ENCODE data around the gene FFAR1.

The FFAR1 gene

GRCh38 chr19:35314858-35315470, 32.7 kb upstream of the FFAR1 start:
- TF ChIP-seq CSDC2 (CRISPR knock-in tag; IDR thresholded peaks at IDR 0.05) (no peak), TSHZ2 (CRISPR knock-in tag; IDR thresholded peaks at IDR 0.05) (no peak)

DNA sequence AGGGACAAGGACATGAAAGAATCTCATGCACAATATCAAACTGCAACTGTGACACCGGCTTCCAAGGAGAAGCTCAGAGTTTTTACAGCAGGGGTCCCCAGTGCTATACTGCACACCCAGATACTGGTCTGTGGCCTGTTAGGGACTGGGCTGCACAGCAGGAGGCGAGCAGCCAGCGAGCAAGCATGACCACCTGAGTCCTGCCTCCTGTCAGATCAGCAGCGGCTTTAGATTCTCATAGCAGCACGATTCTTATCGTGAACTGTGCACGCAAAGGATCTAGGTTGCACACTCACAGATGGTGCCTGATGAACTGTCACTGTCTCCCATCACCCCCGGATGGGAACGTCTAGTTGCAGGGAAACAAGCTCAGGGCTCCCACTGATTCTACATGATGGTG, 31.8 kb upstream of the FFAR1 start:
- no peak for TF ChIP-seq SNAI2 (CRISPR knock-in tag; IDR thresholded peaks at IDR 0.05)
- no peak for TF ChIP-seq PPARA (CRISPR knock-in tag; IDR thresholded peaks at IDR 0.05; ENCODE audit: borderline replicate concordance)
- TF ChIP-seq ARNTL (CRISPR knock-in tag; IDR thresholded peaks at IDR 0.05; ENCODE audit: borderline replicate concordance, low read depth): no peak
- no peak for TF ChIP-seq ZNF70 (CRISPR knock-in tag; IDR thresholded peaks at IDR 0.05)
- no peak for TF ChIP-seq TOX (CRISPR knock-in tag; IDR thresholded peaks at IDR 0.05; ENCODE audit: borderline replicate concordance)
- TF ChIP-seq, protein P1, sequence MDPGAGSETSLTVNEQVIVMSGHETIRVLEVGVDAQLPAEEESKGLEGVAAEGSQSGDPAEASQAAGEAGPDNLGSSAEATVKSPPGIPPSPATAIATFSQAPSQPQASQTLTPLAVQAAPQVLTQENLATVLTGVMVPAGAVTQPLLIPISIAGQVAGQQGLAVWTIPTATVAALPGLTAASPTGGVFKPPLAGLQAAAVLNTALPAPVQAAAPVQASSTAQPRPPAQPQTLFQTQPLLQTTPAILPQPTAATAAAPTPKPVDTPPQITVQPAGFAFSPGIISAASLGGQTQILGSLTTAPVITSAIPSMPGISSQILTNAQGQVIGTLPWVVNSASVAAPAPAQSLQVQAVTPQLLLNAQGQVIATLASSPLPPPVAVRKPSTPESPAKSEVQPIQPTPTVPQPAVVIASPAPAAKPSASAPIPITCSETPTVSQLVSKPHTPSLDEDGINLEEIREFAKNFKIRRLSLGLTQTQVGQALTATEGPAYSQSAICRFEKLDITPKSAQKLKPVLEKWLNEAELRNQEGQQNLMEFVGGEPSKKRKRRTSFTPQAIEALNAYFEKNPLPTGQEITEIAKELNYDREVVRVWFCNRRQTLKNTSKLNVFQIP (CRISPR knock-in tag; IDR thresholded peaks at IDR 0.05; ENCODE audit: borderline replicate concordance, low read depth): no peak
- no peak for TF ChIP-seq TSHZ2 (CRISPR knock-in tag; IDR thresholded peaks at IDR 0.05)
- no peak for TF ChIP-seq ESRRG (CRISPR knock-in tag; IDR thresholded peaks at IDR 0.05)
- no peak for TF ChIP-seq ZNF8 (CRISPR knock-in tag; IDR thresholded peaks at IDR 0.05)
- TF ChIP-seq BACH2 (CRISPR knock-in tag; IDR thresholded peaks at IDR 0.05; ENCODE audit: borderline replicate concordance): no peak
- no peak for TF ChIP-seq ZFP30 (CRISPR knock-in tag; IDR thresholded peaks at IDR 0.05)
- TF ChIP-seq CSDC2 (CRISPR knock-in tag; IDR thresholded peaks at IDR 0.05): no peak
- TF ChIP-seq GLIS3 (CRISPR knock-in tag; IDR thresholded peaks at IDR 0.05): no peak
- no peak for TF ChIP-seq ZC3H10 (CRISPR knock-in tag; IDR thresholded peaks at IDR 0.05)
- TF ChIP-seq PATZ1 (CRISPR knock-in tag; IDR thresholded peaks at IDR 0.05; ENCODE audit: borderline replicate concordance): no peak
- no peak for TF ChIP-seq OSR1 (CRISPR knock-in tag; IDR thresholded peaks at IDR 0.05)
- no peak for TF ChIP-seq ZFP3 (CRISPR knock-in tag; IDR thresholded peaks at IDR 0.05)
- ATAC-seq: no peak

More at GRCh38 chr19:35314858-35315470, 32.7 kb upstream of the FFAR1 start:
- ATAC-seq: no peak

GRCh38 chr19:35316560-35316959, 31.1 kb upstream of the FFAR1 start:
- no peak for ATAC-seq
- TF ChIP-seq CREB5 (CRISPR knock-in tag; IDR thresholded peaks at IDR 0.05; ENCODE audit: low read depth) (no peak), ARNTL (CRISPR knock-in tag; IDR thresholded peaks at IDR 0.05; ENCODE audit: borderline replicate concordance, low read depth) (no peak), ISL1 (CRISPR knock-in tag; IDR thresholded peaks at IDR 0.05) (no peak), TSHZ2 (CRISPR knock-in tag; IDR thresholded peaks at IDR 0.05) (no peak), ZC3H10 (CRISPR knock-in tag; IDR thresholded peaks at IDR 0.05) (no peak), OSR1 (CRISPR knock-in tag; IDR thresholded peaks at IDR 0.05) (no peak), RARB (CRISPR knock-in tag; IDR thresholded peaks at IDR 0.05) (no peak), CSDC2 (CRISPR knock-in tag; IDR thresholded peaks at IDR 0.05) (no peak), TCF4 (CRISPR knock-in tag; IDR thresholded peaks at IDR 0.05; ENCODE audit: borderline replicate concordance) (no peak), BACH2 (CRISPR knock-in tag; IDR thresholded peaks at IDR 0.05; ENCODE audit: borderline replicate concordance) (no peak), ZNF8 (CRISPR knock-in tag; IDR thresholded peaks at IDR 0.05) (no peak)
- TF ChIP-seq, protein P2, sequence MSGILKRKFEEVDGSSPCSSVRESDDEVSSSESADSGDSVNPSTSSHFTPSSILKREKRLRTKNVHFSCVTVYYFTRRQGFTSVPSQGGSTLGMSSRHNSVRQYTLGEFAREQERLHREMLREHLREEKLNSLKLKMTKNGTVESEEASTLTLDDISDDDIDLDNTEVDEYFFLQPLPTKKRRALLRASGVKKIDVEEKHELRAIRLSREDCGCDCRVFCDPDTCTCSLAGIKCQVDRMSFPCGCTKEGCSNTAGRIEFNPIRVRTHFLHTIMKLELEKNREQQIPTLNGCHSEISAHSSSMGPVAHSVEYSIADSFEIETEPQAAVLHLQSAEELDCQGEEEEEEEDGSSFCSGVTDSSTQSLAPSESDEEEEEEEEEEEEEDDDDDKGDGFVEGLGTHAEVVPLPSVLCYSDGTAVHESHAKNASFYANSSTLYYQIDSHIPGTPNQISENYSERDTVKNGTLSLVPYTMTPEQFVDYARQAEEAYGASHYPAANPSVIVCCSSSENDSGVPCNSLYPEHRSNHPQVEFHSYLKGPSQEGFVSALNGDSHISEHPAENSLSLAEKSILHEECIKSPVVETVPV (CRISPR knock-in tag; IDR thresholded peaks at IDR 0.05): no peak

Measured in SK-N-SH treated with all-trans-retinoic acid at 6 μM for 48 hours (cell line).